ENCODE results near the gene HOTAIR. TPM values are rescaled to one million over a fixed set of nuclear protein-coding genes. Genes with fewer than 3 reads are reported as not detected.

Gene HOTAIR
- total and polyA plus RNA-seq, 7 donors: not detected

DNA sequence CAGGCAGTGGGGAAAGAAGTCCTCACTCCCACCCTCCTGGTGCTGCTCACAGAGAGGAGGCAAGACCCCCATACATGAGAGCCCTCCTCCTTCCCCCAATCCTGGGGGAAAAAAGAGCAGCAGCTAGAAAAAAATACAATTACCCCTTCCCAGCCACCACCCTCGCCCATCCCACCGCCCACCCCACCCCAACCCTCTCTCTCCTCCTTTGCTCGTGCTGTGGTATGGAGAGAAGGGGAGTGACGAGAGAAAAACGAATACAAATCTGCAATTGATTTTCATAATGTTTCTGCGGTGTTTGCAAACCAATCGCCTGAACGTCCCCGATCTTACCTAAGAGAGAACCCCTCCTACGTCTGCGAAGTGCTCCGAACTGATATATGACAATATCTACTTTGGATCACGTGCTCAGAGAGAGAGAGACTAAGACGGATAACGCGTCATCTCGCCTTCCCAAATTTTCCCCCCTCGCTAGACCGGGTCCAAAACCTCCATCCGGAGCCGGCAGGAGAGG lies 2.0 kb downstream of the HOTAIR start, which contains the start of gene HOXC11:
TSS of gene HOXC11 (plus strand) at position 405 of the 514 bp plus-strand sequence. CDS start 116 bp downstream, outside the sequence.
- Histone ChIP-seq H3K9me3 (no peaks in the 10 kb centered on the region), H3K4me3 (no peak within 1 kb of the TSS), H3K4me1 (peaks cover 0 to 30% (median 26%) of the 10 kb centered on the region in 4 donors), H3K36me3 (no peaks in the 10 kb centered on the region), H3K27me3 (peaks cover 98 to 100% (median 98%) of the 10 kb centered on the region in 3 donors), H3K27ac (no peak within 1 kb of the TSS)
- TF ChIP-seq EP300 (IDR thresholded peaks at IDR 0.05): no peak
- TF ChIP-seq, protein P1, sequence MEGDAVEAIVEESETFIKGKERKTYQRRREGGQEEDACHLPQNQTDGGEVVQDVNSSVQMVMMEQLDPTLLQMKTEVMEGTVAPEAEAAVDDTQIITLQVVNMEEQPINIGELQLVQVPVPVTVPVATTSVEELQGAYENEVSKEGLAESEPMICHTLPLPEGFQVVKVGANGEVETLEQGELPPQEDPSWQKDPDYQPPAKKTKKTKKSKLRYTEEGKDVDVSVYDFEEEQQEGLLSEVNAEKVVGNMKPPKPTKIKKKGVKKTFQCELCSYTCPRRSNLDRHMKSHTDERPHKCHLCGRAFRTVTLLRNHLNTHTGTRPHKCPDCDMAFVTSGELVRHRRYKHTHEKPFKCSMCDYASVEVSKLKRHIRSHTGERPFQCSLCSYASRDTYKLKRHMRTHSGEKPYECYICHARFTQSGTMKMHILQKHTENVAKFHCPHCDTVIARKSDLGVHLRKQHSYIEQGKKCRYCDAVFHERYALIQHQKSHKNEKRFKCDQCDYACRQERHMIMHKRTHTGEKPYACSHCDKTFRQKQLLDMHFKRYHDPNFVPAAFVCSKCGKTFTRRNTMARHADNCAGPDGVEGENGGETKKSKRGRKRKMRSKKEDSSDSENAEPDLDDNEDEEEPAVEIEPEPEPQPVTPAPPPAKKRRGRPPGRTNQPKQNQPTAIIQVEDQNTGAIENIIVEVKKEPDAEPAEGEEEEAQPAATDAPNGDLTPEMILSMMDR (IDR thresholded peaks at IDR 0.05): no peak
- no peak for TF ChIP-seq POLR2AphosphoS5 (IDR thresholded peaks at IDR 0.05)
- TF ChIP-seq POLR2A (IDR thresholded peaks at IDR 0.05): no peak
- no peak for DNase-seq
- intact Hi-C loops (cut with DNase I): no loop called here
- WGBS, 2 donors: 5 to 19% methylated on average over 21 of the region's 21 CpGs

DNA sequence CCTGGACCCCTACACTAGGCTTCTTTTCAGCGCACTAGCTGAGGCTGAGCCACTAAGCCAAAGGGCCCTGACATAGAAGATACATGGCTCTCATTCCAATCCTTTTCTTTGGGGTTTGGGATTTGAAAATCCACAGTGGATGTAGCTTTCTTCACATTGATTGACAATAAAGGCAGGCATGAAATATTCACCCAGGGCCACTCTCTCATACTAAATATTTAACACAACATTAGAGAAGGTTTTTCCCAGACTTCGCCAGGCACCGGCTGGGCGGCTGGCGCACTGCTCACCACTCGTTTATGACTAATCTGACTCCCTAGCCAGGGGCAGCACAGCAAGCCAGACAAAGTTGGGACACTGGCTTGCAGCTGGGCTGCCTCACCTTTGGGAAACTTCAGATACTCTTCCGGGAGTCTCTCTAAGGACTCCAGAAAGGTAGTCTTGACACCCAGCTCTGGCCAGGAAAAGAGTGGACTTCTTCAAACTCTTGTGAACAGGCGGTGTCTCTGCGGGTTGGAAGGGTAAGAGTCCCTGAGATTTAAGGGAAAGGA lies 2.5 kb downstream of the HOTAIR start:
- H3K4me3 ChIP-seq: no peak overlapping the region
- no peaks in the 10 kb centered on the region for H3K36me3 ChIP-seq
- H3K27ac ChIP-seq: no peak overlapping the region
- no peaks in the 10 kb centered on the region for H3K9me3 ChIP-seq
- WGBS, 2 donors: 24 to 26% methylated on average over 9 of the region's 9 CpGs
- peaks cover 98 to 100% (median 98%) of the 10 kb centered on the region in 3 donors for H3K27me3 ChIP-seq
- TF ChIP-seq POLR2AphosphoS5 (IDR thresholded peaks at IDR 0.05): no peak
- TF ChIP-seq, protein P1 (IDR thresholded peaks at IDR 0.05): no peak
- TF ChIP-seq EP300 (IDR thresholded peaks at IDR 0.05): no peak
- TF ChIP-seq POLR2A (IDR thresholded peaks at IDR 0.05): no peak
- no peak for DNase-seq
- peaks cover 0 to 30% (median 26%) of the 10 kb centered on the region in 4 donors for H3K4me1 ChIP-seq
- intact Hi-C loops (cut with DNase I): no loop called here

DNA sequence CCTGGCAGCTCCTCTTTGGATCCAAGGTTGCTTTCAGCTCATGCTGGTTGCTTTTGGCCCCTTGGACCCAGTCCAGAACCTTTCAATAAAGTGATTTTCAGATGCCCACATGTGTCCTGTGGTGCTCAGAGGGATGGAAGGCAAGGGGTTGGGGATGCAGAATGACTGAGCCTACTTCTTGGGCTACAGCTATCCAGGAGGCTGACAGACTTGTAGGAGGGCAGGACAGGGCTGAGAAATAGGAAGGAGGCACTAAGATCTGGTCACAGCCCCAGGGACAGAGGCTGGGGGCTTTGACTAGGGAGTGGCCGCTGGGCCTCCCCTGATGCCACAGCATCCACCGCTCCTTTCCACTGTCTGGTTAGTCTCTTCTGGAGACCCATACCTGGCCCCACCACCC lies 3.1 kb downstream of the HOTAIR start:
- no peak for DNase-seq
- H3K36me3 ChIP-seq: no peaks in the 10 kb centered on the region
- 33 to 34% methylated on average over 2 of the region's 2 CpGs for WGBS, 2 donors
- H3K27ac ChIP-seq: no peak overlapping the region
- no peak overlapping the region for H3K4me3 ChIP-seq
- H3K9me3 ChIP-seq: no peaks in the 10 kb centered on the region
- H3K4me1 ChIP-seq: peaks cover 0 to 32% (median 27%) of the 10 kb centered on the region in 4 donors
- intact Hi-C loops (cut with DNase I): no loop called here
- H3K27me3 ChIP-seq: peaks cover 97 to 100% (median 98%) of the 10 kb centered on the region in 3 donors
- TF ChIP-seq, protein P1 (IDR thresholded peaks at IDR 0.05): no peak
- TF ChIP-seq EP300 (IDR thresholded peaks at IDR 0.05) (no peak), POLR2A (IDR thresholded peaks at IDR 0.05) (no peak), POLR2AphosphoS5 (IDR thresholded peaks at IDR 0.05) (no peak)

DNA sequence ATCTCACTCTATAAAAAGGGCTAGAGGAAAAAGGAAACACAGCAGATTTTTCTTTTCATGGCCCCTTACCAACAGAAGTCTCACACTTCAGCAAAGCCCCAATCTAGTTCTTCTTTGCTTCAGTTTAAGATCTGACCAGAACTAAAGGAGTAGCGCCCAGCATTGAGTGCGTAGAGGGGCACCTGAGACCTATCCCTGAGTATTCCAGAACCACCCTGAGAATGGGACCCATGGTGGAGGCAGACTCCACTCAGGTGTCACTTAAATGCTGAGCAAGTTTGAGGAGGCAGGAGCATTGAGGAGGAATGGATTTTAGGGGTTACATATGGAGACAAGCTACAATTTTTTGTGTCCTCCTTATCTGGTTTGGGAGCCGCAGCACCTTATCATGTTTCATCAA lies 3.6 kb downstream of the HOTAIR start:
- 75 to 80% methylated on average over 3 of the region's 3 CpGs for WGBS, 2 donors
- DNase-seq: no peak
- TF ChIP-seq EP300 (IDR thresholded peaks at IDR 0.05): no peak
- TF ChIP-seq, protein P1 (IDR thresholded peaks at IDR 0.05): no peak
- TF ChIP-seq POLR2A (IDR thresholded peaks at IDR 0.05): no peak
- no peak for TF ChIP-seq POLR2AphosphoS5 (IDR thresholded peaks at IDR 0.05)
- H3K27ac ChIP-seq: no peak overlapping the region
- peaks cover 96 to 100% (median 98%) of the 10 kb centered on the region in 3 donors for H3K27me3 ChIP-seq
- no peak overlapping the region for H3K4me3 ChIP-seq
- no peaks in the 10 kb centered on the region for H3K36me3 ChIP-seq
- no peaks in the 10 kb centered on the region for H3K9me3 ChIP-seq
- H3K4me1 ChIP-seq: peaks cover 0 to 37% (median 33%) of the 10 kb centered on the region in 4 donors
- intact Hi-C loops (cut with DNase I): no loop called here

All from sigmoid colon (tissue), 7 donors.